CMK (cell line): Measurements from ENCODE around the gene KCNN3.
"Not testable (repeated sequence)": the region's sequence is repeated elsewhere in the genome, so short reads cannot be mapped to it uniquely, and the experiment has no call there.

Experiments used
- DNase-seq: peaks from one replicate; pipeline ENCODE4 v3.0.0-alpha.2; 2010; ENCODE audit warnings: low read depth

KCNN3 gene

DNA sequence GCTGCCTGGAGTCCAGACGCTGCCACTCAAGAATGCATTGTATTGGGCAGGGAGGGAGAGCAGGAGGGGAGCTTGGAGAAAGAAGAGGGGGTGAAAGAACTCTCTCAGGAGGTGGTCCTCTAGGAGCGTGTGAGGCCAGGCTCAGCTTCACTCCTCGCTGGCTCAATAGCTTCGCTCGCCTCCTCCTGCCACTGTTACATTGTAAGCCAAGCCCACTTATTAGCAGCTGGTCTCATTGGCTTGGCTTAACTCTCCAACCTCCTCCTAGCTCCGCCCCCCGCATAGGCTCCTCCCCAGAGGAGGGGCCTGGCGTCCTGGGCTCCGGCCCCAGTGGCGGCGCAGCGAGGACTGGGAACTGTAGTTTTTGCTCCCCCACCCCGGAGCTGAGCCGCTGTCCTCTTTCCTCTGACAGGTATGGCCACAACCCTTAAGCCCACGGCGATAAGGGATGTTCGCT, at the start of gene KCNN3:
KCNN3 (minus strand) TSS at position 167 of the 457 bp plus-strand sequence. CDS start 317 bp downstream, outside the sequence.
- DNase-seq = peak; percentile 82

- DNase-seq = no peak
Measured at GRCh38 chr1:154913273-154913672, 43.2 kb upstream of the KCNN3 start.

DNA sequence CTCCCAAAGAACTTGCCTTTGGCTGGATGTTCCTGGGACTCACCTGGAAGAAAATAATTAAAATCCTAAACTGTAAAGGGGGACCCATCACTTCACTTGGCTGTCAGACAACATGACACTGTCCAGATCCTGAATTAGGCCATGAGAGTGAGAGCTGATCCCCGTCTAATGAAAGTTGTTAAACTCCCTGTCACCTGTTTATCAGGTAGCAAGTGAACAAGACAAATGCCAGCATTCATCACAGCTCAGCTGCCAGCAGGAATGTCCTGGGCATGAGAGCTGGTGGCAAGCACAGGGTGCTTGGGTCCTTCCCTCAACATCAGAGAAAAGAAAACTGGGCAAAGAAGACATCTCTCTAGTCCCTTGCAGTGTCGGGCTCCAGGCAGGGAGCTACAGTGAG, 42.7 kb upstream of the KCNN3 start:
- no peak for DNase-seq

DNA sequence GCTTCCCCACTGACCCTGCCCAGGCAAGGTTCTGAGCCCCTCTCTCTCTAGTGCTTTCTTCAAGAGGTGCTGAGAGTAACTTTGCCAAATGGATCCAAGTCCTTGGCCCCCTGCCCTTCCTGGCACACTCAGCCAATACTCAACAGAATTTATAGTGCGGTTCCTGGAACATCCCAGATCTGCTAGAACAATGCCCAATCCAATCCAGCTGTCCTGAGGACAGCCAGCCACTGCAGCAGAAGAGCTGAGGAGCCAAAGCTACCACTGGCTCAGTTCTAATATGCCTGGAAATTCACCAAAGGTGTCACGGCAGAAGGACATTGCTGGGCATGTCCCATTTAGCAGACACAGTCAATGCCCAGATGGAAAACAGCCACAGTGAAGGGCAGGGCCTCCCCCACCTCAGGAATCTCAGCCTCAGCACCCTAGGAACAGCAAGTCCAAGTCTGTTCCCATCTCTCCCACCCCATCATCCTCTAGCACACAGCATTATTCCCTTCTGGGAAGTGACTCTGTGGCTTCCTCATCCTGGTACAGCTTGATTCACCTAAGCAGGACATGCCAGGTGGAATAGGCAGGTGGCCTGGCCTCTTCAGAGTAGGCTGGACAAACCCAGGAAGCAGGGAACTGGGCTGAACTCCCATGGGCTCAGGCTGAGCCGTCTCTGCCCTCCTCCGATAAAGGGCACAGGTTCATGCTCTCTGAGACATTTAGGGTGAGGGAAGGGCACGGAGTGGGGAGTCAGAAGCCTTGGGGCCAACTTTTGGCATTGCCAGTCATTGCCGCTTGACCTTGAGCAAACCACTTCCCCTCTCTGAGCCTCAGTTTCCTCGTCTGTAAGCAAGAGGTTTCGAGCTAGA, 41.8 kb upstream of the KCNN3 start:
- DNase-seq = no peak

- no peak for DNase-seq
Measured at GRCh38 chr1:154910851-154911250, 40.8 kb upstream of the KCNN3 start.

GRCh38 chr1:154908937-154909336, 38.9 kb upstream of the KCNN3 start:
- DNase-seq = no peak

GRCh38 chr1:154908129-154908528, 38.0 kb upstream of the KCNN3 start:
- not testable (repeated sequence) for DNase-seq

DNA sequence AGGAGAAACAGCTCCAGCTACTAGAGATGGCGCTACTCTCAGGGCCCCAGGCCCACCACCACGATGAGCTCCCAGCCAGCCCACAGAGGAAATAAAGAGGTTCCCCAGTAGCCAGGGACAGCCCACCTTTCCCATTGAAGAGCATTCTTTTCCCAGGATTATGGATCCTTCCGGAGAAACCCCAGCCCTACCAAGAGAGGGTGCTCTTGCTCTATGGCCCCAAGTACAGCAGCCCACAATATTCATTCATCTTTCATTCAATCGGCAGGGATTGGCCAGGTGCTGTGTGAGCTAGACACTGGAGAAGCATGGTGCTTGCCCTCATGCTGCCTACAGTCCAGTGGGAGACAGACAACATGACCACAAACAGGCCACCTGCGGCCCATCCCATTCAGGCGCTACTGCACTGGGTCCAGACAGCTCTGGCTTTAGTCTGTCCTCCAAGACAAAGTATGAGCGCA, 36.6 kb upstream of the KCNN3 start:
- no peak for DNase-seq

DNA sequence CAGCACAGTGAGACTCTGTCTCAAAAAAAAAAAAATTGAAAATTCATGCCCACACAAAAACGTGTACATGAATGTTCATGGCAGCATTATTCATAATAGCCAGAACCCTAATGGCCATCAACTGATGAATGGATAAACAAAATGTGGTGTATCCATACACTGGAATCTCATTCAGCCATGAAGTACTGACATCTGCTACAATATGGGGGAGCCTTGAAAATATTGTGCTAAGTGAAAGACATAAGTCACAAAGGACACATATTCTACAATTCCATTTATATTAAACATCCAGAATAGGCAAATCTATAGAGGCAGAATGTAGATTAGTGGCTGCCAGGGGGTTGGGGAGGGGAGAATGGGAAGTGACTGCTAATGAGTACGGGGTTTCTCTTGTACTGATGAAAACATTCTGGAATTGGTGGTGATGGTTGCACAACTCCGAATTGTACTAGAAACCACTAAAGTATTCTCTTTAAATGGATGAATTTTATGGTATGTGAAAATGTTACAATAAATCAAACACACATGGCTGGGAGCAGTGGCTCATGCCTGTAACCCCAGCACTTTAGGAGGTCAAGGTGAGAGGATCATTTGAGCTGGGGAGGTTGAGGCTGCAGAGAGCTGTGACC, 33.0 kb upstream of the KCNN3 start:
- no peak for DNase-seq

GRCh38 chr1:154901591-154901990, 31.5 kb upstream of the KCNN3 start:
- no peak for DNase-seq

DNA sequence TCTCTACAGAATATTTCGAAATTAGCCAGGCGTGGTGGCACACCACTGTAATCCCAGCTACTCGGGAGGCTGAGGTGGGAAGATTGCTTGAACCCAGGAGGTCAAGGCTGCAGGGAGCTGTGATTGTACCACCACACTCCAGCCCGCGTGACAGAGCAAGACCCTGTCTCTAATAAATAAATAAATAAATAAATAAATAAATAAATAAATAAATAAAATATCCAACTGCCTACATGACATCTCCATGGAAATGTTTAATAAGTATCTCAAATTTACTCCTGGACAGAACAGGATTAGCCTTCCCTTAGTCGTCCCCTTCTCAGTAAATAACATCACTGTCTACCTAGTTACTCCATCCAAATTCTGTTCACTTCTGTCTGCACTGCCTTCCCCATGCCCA, 29.0 kb upstream of the KCNN3 start:
- DNase-seq = no peak

GRCh38 chr1:154896771-154897286, 26.7 kb upstream of the KCNN3 start:
- DNase-seq = no peak

- DNase-seq = no peak
Measured at GRCh38 chr1:154895798-154896197, 25.7 kb upstream of the KCNN3 start.

- no peak for DNase-seq
Measured at GRCh38 chr1:154891452-154891851, 21.4 kb upstream of the KCNN3 start.

- DNase-seq = peak; percentile 25
Measured at GRCh38 chr1:154888757-154889156, 18.7 kb upstream of the KCNN3 start.

DNA sequence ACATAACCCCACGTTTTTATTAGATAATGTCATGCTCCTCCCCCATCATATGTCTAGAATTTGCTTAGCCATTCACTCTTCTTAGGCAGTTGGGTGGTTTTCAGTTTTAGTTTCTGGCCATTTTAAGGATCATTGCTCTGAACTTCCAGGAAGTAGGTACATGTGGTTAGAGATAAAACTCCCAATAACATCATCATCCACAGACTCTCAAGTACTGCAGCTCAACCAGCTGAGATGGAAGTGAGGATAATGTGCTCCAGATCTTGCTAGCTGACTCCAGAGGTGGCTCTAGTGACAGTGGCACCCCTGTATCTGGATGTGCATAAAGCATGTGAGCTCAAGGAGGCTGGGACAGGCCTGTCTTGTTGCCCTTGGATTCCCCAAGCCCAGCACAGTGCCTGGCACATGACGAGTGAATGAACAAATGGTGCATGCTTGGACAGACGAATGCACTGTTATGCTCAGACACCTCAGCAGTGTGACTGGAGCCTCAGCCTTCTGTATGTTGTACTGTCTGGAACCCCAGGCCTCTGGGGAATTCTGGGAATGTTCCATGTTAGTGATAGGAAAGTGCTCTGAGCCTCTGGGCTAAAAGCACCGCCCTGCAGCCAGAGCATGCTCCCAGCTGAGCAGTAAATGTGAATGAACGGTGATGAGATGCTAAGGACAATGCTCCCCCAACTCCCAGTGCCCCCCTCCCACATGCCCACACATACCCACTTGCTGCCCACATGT, 16.4 kb upstream of the KCNN3 start:
- DNase-seq = peak; percentile 38

GRCh38 chr1:154884869-154885701, 15.0 kb upstream of the KCNN3 start:
- DNase-seq = peak; percentile 65

DNA sequence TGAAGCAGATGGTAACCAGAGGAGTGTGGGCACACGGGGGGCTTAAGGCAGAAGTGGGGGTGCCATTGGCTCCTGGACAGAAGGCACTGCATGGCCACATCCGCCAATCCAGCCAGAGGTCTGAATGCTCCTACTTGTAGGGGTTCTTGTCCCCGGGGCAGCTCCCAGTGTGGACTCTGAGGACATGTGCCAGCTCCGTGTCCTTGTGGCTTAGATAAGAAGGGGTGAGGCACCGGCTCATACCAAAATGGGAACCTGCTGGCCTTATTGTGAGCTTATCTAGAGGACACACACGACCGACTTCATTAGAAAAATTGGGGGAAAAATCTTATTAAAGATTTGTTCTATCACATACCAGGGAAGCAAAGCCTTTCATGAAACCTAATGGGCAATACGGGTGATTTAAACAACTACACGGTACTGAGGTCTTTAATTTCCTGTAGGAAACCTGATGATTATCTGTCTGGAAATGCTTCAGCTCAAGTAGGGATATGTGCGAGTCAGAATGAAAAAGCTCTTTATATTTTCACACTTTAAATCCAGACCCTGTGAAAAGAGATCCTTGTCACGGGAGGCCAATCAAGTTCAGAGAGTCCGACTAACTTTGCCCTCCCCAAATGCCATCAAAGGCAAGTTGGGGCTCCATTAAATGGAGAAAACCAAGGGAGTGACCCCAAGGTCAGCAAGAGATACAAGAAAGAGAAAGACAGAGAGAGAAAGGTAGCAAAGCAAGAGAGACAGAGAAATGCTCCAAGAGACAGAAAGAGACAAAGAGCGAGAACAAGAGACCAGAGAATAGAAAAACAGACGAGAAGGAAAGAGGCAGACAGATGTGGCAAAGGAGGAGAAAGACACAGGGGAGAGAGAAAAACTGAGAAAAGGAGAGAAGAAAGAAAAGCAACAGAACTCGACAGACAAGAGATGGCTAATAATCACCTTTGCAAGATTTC, 14.1 kb upstream of the KCNN3 start:
- DNase-seq = peak; percentile 92

GRCh38 chr1:154881820-154882535, 11.9 kb upstream of the KCNN3 start:
- DNase-seq = no peak

- DNase-seq = no peak
Measured at GRCh38 chr1:154880671-154881070, 10.6 kb upstream of the KCNN3 start.
